ENCODE measurements around the gene PPIL1.
"Not testable (repeated sequence)": the region's sequence is repeated elsewhere in the genome, so short reads cannot be mapped to it uniquely, and the experiment has no call there.

The PPIL1 gene

GRCh38 chr6:36814249-36814648 is 60.4 kb downstream of the PPIL1 start:
- DNase-seq, result no peak

DNA sequence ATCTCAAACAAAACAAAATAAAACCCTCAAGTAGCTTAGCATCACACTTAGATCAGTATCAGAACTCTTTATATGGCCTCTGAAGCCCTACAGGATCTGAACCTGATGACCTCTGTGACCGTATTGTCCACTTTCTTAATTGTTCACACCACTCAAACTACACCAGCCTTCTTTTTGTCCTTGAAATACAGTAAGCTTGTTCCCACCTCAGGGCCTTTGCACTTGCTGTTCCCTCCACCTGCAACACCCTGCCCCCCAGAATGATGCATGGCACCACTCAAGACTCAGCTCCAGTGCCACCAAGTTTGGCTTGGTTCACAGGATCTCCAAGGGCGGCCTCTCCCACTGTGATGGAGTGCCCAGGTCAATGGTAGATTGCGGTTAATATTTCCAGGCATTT is 61.1 kb downstream of the PPIL1 start:
- no peak for DNase-seq

- not testable (repeated sequence) for DNase-seq
These were observed 61.6 kb downstream of the PPIL1 start for GRCh38 chr6:36813047-36813446.

DNA sequence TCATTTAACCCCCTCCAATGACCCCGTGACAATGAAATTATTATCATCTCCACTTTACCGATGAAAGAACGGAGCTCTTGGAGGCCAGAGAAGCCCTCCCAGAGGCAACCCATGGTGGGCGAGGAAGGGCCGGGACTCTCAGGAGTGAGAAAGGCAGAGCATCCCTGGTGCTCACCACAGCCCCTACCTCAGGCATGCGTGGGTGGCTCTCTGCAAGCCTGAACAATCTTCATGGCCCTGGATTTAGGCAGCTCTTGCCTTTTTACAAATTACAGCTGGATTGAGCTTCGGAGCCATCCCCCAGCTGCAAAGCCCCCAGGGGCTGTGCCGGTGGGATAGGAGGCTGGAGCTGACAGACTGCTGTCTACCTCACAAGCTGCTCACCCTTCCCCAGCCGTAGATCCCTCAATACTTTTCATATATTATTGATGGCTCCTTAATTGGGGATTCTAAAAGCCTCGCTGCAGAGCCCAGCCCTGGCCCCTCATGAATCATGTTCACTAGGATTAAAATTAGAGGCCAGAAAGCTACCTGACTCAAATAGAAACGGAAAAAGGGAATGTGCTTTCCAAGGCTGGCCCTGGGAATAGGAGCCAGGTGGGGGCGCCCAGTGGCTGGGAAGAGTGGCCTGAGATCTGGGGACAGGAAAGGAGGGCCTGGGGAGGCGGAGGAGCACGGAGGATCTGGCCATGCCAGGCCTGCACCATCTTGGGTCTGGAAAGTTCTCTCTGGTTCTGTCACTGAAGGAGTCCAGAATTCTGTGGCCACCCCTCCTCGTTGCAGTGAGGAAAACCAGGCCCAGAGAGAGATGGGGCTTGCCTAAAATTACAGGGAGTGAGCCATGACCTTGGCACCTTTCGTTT is 64.4 kb downstream of the PPIL1 start:
- no peak for DNase-seq

- DNase-seq, result no peak
These were observed 65.4 kb downstream of the PPIL1 start for GRCh38 chr6:36809156-36809555.

DNA sequence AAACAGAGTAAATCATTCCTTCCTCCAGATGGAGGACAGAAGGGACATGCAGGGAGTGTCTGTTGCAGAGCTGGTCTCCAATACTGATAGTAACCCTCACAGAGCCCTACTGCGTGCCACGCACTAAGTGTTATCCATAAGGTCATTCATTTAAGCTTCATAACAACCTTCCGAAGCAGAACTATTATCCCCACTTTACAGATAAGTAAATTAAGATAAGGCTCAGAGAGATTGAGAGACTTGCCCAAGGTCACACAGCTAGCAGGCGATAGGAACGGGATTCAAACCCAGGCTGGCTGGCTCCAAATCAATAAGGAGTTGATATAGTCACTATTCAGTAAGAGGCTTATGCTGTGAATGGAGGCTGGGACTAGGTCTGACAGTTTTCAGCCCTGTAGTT is 66.0 kb downstream of the PPIL1 start:
- no peak for DNase-seq

GRCh38 chr6:36807750-36808149 is 66.9 kb downstream of the PPIL1 start:
- no peak for DNase-seq

GRCh38 chr6:36807143-36807542 is 67.5 kb downstream of the PPIL1 start:
- DNase-seq, result no peak

DNA sequence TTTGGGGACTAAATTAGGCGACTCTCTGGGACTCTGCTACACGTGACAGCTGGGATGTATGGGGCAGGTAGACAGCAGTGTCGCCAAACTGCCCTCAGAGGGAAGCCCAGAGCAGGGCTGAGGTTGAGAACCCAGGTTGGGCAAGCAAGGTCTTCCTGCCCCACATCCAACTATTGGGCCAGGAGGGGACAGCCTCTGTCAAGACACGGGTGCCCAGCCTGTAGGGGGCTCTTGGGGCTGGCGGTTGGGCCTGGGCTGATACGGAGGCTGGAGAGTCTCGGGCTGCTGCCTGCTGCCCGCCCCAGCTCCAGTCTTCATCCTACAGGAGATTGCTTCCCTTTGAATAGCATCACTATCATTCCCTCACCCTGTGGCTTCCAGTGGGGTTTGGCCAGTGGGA is 68.7 kb downstream of the PPIL1 start:
- no peak for DNase-seq

GRCh38 chr6:36805096-36805797 is 69.4 kb downstream of the PPIL1 start:
- no peak for DNase-seq

Data from C1 segment of cervical spinal cord (tissue), 14 donors.